Measurements from ENCODE around the gene GTF3C2.

DNA sequence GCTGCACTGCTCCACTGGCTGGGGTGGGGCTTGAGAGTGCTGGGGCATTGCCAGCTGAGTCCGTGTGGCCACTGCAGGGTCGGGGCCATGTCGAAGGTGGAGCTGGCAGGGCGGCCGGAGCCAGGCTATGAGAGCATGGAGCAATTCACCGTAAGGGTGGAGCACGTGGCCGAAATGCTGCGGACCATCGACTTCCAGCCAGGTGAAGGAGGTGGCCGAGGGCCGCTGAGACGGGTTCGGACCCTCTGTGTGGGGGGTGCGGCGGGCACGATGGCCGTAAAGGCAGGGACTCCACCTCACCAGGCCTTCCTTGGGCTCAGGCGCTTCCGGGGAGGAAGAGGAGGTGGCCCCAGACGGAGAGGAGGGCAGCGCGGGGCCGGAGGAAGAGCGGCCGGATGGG, 50.4 kb downstream of the GTF3C2 start:
- TF ChIP-seq POLR2A (IDR thresholded peaks at IDR 0.05) (no peak), POLR2AphosphoS5 (IDR thresholded peaks at IDR 0.05) (no peak)

All from spleen (tissue), 3 donors.